Astrocyte (in vitro differentiated cells and primary cell): ENCODE results near the gene ZNF771. TPM values are rescaled to one million over a fixed set of nuclear protein-coding genes. Genes with fewer than 3 reads are reported as not detected.

Experiments
- DNase-seq: peaks from one replicate; pipeline ENCODE4 v3.0.0-alpha.2; 2010; ENCODE audit warnings: low read depth
- FAIRE-seq: peaks from 2 replicates; lab custom pipeline; 2011; peaks lifted over from hg19 to GRCh38; lab: Jason Lieb, UNC
- H2AFZ ChIP-seq: 2 replicates; pipeline ENCODE4 v1.6.0; 2012; ENCODE audit warnings: low read depth, low read length, inconsistent platforms
- H3K27ac ChIP-seq: 2 replicates; pipeline ENCODE4 v1.5.1; 2011; ENCODE audit warnings: low read depth, low read length, inconsistent platforms
- H3K27me3 ChIP-seq: 2 replicates; pipeline ENCODE4 v1.6.0; 2011; ENCODE audit warnings: low read length, inconsistent platforms; ENCODE audit not compliant: insufficient read depth
- H3K36me3 ChIP-seq: 2 replicates; pipeline ENCODE4 v1.5.1; 2011; ENCODE audit warnings: low read length, inconsistent platforms; ENCODE audit not compliant: insufficient read depth
- H3K4me1 ChIP-seq: 2 replicates; pipeline ENCODE4 v1.5.1; 2011; ENCODE audit warnings: low read length, inconsistent platforms; ENCODE audit not compliant: insufficient read depth
- H3K4me2 ChIP-seq: 2 replicates; pipeline ENCODE4 v1.6.0; 2012; ENCODE audit warnings: low read length, inconsistent platforms
- H3K4me3 ChIP-seq: 2 replicates; pipeline ENCODE4 v1.5.1; 2011; ENCODE audit warnings: low read depth, mild to moderate bottlenecking, low read length, inconsistent platforms; ENCODE audit not compliant: insufficient read depth
- H3K79me2 ChIP-seq: 2 replicates; pipeline ENCODE4 v1.6.0; 2012; ENCODE audit warnings: mild to moderate bottlenecking, low read length, inconsistent platforms; ENCODE audit not compliant: insufficient read depth
- H3K9ac ChIP-seq: 2 replicates; pipeline ENCODE4 v1.6.0; 2012; ENCODE audit warnings: mild to moderate bottlenecking, low read length, inconsistent platforms
- H3K9me3 ChIP-seq: 2 replicates; pipeline ENCODE4 v1.5.1; 2012; ENCODE audit warnings: low read depth, mild to moderate bottlenecking, low read length, inconsistent platforms; ENCODE audit not compliant: insufficient read depth
- H4K20me1 ChIP-seq: 2 replicates; pipeline ENCODE4 v1.6.0; 2012; ENCODE audit warnings: low read length, inconsistent platforms; ENCODE audit not compliant: insufficient read depth
- H3K27ac Mint-ChIP-seq: one replicate; pipeline ENCODE4 v1.8.0; 2021; ENCODE audit warnings: mild to moderate bottlenecking, mixed read lengths; ENCODE audit not compliant: unreplicated experiment
- H3K27me3 Mint-ChIP-seq: one replicate; pipeline ENCODE4 v1.8.0; 2021; ENCODE audit warnings: low read depth, mixed read lengths; ENCODE audit not compliant: unreplicated experiment
- H3K36me3 Mint-ChIP-seq: one replicate; pipeline ENCODE4 v1.8.0; 2021; ENCODE audit warnings: low read depth, mixed read lengths; ENCODE audit not compliant: unreplicated experiment
- H3K4me1 Mint-ChIP-seq: one replicate; pipeline ENCODE4 v1.8.0; 2021; ENCODE audit warnings: low read depth, mixed read lengths; ENCODE audit not compliant: unreplicated experiment
- H3K4me3 Mint-ChIP-seq: one replicate; pipeline ENCODE4 v1.8.0; 2021; ENCODE audit warnings: mild to moderate bottlenecking, moderate library complexity, mixed read lengths; ENCODE audit not compliant: unreplicated experiment
- H3K9me3 Mint-ChIP-seq: one replicate; pipeline ENCODE4 v1.8.0; 2021; ENCODE audit warnings: mild to moderate bottlenecking, mixed read lengths; ENCODE audit not compliant: unreplicated experiment
- EZH2 ChIP-seq: IDR thresholded peaks from 2 replicates; pipeline ENCODE4 v1.6.1; 2012; ENCODE audit warnings: mild to moderate bottlenecking, low read length, inconsistent platforms; ENCODE audit not compliant: insufficient read depth
- total RNA-seq: library from RNA; stranded (reverse); gene quantifications from 2 replicates; pipeline ENCODE4 v1.2.1, GENCODE V29; 2021
- TF ChIP-seq, protein P1 (sequence below): IDR thresholded peaks from 2 replicates; pipeline ENCODE4 v1.5.1; 2011; ENCODE audit warnings: low read depth, mild to moderate bottlenecking, inconsistent platforms, low read length, moderate library complexity; ENCODE audit not compliant: insufficient read depth

ZNF771 gene
- total RNA-seq, 1 donor from 2014 or later, result 13.9 TPM

DNA sequence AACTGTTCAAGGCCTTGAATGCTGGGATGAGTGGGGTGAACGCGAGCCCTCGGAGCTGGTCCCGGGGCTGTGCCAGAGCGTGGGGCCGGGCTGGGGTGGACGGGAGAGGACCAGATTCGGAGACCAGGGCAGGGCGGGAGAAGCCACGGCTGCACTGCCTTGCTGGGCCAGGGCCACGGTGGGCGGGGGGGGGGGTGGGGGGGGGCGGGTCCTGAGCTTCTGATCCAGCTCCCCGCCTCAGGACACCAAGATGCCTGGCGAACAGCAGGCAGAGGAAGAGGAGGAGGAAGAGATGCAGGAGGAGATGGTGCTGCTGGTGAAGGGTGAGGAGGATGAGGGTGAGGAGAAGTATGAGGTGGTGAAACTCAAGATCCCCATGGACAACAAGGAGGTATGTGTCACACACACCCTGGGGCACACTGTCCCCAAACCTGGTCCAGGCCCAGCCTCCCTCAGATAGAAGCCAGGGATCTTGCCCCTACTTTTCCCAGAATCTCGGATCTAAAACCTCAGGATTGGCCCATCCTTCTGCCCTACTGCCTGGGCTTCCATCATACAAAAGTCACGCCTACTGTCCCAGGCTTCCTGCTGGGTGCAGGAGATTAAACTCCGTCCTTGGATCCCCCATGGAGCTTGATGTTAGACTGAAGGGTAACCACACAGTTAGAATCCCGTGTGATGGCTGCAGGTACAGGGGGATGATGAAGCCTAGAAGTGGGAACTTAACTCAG is 563 bp downstream of the ZNF771 start:
- Histone ChIP-seq H3K27me3 (no peaks in the 10 kb centered on the region), H3K27ac (peak overlapping the region; percentile 84), H3K4me3 (peak overlapping the region; percentile 69), H3K36me3 (peaks cover 14% of the 10 kb centered on the region), H3K4me1 (peaks cover 21% of the 10 kb centered on the region), H3K9ac (peak overlapping the region; percentile 90), H3K4me2 (peak overlapping the region; percentile 96), H4K20me1 (peaks cover 39% of the 10 kb centered on the region), H3K79me2 (peaks cover 40% of the 10 kb centered on the region), H2AFZ (peak overlapping the region; percentile 95), H3K9me3 (no peaks in the 10 kb centered on the region)
- Mint-ChIP-seq H3K4me1 (peaks cover 14% of the 10 kb centered on the region), H3K27ac (peak overlapping the region; percentile 43), H3K27me3 (no peaks in the 10 kb centered on the region), H3K4me3 (peak overlapping the region; percentile 85), H3K36me3 (peaks cover 2% of the 10 kb centered on the region), H3K9me3 (no peaks in the 10 kb centered on the region)
- no peak for FAIRE-seq
- DNase-seq, result no peak
- TF ChIP-seq, protein P1, sequence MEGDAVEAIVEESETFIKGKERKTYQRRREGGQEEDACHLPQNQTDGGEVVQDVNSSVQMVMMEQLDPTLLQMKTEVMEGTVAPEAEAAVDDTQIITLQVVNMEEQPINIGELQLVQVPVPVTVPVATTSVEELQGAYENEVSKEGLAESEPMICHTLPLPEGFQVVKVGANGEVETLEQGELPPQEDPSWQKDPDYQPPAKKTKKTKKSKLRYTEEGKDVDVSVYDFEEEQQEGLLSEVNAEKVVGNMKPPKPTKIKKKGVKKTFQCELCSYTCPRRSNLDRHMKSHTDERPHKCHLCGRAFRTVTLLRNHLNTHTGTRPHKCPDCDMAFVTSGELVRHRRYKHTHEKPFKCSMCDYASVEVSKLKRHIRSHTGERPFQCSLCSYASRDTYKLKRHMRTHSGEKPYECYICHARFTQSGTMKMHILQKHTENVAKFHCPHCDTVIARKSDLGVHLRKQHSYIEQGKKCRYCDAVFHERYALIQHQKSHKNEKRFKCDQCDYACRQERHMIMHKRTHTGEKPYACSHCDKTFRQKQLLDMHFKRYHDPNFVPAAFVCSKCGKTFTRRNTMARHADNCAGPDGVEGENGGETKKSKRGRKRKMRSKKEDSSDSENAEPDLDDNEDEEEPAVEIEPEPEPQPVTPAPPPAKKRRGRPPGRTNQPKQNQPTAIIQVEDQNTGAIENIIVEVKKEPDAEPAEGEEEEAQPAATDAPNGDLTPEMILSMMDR, result no peak
- no peak for TF ChIP-seq EZH2

DNA sequence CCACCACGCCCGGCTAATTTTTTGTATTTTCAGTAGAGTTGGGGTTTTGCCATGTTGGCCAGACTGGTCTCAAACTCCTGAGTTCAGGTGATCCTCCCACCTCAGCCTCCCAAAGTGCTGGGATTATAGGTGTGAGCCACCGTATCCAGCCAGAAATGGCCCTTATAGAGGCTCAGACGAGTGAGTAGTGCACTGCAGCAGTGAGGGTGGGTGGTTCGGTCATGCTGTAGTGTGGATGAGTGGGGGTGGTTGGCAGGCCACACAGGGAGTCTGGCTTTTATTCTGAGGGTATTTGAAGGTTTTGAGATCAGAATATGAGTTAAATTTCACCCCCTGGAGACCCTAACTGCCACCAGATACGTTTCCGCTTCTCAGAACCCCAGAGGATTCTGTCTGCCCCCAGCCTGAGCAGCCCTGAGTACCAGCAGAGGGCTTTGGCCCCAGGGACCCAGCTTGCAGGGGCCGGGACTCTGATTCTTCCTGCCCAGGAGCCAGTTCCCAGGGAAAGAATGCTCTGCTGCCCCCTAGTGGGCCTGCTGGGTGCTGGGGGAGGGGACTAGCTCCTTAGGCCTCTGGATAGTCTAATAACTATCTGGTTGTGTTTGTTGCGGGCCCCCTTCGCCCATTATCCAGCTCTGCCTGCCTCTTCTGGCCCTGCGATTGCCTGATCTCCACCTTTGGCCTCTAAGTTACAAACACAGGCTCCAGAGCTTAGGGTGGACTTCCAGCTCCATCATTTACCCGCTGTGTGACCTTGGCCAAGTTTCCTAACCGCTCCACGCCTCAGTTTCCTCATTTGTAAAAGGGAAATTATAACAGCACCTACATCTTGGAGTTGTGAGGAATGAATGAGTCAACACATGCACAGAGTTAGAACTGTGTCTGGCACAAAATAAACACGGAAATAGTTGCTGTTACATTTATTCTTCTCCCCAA is 2.0 kb downstream of the ZNF771 start:
- Mint-ChIP-seq H3K4me1 (peaks cover 14% of the 10 kb centered on the region), H3K9me3 (no peaks in the 10 kb centered on the region), H3K36me3 (peaks cover 5% of the 10 kb centered on the region), H3K27ac (peak overlapping the region; percentile 26), H3K27me3 (no peaks in the 10 kb centered on the region), H3K4me3 (peak overlapping the region; percentile 85)
- no peak for FAIRE-seq
- H3K4me2 ChIP-seq, result peak overlapping the region; percentile 96
- H3K9me3 ChIP-seq, result no peaks in the 10 kb centered on the region
- peak; percentile 49 for DNase-seq
- peaks cover 14% of the 10 kb centered on the region for H3K36me3 ChIP-seq
- H3K79me2 ChIP-seq, result peaks cover 46% of the 10 kb centered on the region
- peak overlapping the region; percentile 26 for H3K4me3 ChIP-seq
- H3K9ac ChIP-seq, result peak overlapping the region; percentile 26
- H3K27me3 ChIP-seq, result no peaks in the 10 kb centered on the region
- TF ChIP-seq, protein P1, result peak; percentile 97
- TF ChIP-seq EZH2, result no peak
- no peak overlapping the region for H2AFZ ChIP-seq
- H4K20me1 ChIP-seq, result peaks cover 50% of the 10 kb centered on the region
- no peak overlapping the region for H3K27ac ChIP-seq
- H3K4me1 ChIP-seq, result peaks cover 21% of the 10 kb centered on the region
